GM21447 (cell line): ENCODE results near the gene TOP2B.

ENCODE experiments used
- ATAC-seq: cut with Tn5 transposase; IDR thresholded peaks from one replicate; pipeline ENCODE4 v1.9.1; 2021; ENCODE audit not compliant: unreplicated experiment

Gene TOP2B

GRCh38 chr3:25564075-25564474 is 100.6 kb downstream of the TOP2B start:
- ATAC-seq = no peak

DNA sequence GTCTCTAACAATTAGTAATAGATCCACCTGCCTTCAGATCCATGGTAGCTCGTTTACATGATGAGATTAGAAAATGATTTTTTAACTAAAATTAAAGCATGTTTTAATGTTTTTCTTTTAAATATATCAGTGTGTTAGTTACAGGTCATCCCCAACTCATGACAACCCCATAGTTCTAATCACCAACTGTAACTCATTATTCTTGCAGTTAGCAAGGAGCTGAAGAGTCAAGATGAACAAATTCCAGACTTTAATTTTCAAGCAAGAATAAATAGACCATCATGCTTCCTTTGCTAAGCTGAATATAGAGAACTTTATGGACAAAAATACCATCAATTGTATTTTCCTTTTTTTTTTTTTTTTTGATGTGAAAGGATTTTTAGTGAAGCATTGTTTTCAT is 101.1 kb downstream of the TOP2B start:
- ATAC-seq = no peak

DNA sequence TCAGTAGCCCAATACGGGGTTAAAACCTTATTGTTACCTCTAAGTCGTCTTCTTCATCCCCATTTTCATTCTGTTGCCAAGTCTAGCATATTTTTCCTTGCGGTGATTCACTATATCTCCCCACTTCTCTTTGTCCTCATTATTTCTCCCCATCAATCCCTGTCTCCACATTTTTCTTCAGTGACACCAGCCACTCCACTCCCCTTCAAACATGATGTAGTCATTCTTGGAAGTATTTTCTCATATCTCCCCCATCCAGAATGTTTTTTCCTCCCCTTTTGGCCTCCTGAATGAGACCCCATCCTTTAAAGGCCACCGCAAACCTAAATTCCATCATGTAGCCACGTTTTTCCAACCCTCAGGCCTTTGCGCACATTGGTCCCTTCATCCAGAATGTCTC is 105.9 kb downstream of the TOP2B start:
- ATAC-seq = no peak

- no peak for ATAC-seq
Measured at GRCh38 chr3:25558121-25558520, 106.6 kb downstream of the TOP2B start.

DNA sequence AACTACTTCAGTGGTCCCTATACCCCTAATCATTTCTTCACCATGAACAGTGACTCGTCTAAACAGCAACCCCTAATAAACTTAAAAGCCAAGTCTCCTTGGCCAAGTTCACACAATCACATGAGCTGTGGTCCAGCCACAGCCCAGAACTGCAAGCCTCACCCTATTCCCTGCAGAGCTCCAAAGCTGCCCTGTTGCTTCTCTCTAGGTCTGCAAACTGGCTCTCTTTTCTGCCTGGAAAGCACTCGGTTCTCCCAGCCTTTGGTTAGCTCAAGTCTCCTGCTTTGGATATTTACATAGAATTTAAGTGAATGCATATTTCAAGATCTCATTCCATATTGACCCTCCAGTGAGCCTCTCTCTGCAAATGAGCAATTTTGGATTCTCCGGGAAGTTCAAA is 107.0 kb downstream of the TOP2B start:
- no peak for ATAC-seq

GRCh38 chr3:25556447-25556846 is 108.3 kb downstream of the TOP2B start:
- ATAC-seq = no peak

DNA sequence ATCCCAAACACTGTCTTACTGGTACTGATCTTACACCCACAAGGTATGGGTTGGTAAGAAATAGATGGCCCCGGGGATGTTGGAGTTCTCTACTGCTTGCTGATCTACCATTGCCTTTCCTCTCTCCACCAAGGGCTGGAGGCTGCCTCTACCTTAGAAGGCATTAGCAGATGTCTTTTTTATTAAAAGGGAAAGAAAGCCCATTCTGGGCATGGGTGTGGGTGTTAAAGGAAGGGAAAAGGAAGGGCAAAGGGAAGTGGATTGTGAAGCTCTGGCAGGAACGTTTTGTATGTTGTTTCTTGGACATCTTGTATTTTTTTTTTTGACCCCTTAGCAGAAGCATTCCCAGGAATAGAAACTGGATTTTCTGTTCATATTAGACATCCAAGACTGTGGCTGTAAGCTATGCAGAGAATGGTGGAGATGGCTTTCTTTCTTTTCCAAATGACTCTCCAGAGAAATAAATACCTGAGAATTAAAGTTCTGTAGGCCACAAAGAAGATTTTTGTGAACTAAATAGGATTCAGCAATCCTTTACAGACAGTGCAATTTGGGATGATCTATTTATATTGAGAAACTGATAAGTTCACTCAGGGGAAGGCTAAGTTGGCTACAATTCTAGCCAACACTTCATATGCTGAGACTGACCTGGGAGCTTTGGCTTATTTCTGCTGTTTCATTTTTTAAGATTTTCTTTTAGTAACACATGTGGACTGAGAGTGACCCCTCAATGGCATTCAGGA is 108.8 kb downstream of the TOP2B start:
- no peak for ATAC-seq

DNA sequence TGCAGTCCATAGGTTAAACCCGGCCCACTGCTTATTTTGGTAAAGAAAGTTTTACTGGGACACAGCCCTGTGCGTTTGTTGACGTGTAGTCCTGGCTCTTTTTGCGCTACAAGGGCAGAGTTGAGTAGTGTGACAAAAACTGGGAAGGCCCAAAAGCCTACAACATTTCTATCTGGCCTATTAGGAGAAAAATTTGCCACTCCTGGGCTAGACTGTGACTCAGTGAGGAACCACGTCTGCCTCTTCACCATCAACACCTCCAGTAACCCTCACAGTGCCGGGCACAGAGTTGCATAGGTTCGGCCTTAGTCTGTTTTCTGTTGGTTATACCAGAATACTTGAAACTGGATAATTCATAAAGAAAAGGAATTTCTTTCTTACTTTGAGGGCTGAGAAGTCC is 110.3 kb downstream of the TOP2B start:
- no peak for ATAC-seq

- no peak for ATAC-seq
Measured at GRCh38 chr3:25552251-25552650, 112.5 kb downstream of the TOP2B start.

- no peak for ATAC-seq
Measured at GRCh38 chr3:25548836-25549235, 115.9 kb downstream of the TOP2B start.

DNA sequence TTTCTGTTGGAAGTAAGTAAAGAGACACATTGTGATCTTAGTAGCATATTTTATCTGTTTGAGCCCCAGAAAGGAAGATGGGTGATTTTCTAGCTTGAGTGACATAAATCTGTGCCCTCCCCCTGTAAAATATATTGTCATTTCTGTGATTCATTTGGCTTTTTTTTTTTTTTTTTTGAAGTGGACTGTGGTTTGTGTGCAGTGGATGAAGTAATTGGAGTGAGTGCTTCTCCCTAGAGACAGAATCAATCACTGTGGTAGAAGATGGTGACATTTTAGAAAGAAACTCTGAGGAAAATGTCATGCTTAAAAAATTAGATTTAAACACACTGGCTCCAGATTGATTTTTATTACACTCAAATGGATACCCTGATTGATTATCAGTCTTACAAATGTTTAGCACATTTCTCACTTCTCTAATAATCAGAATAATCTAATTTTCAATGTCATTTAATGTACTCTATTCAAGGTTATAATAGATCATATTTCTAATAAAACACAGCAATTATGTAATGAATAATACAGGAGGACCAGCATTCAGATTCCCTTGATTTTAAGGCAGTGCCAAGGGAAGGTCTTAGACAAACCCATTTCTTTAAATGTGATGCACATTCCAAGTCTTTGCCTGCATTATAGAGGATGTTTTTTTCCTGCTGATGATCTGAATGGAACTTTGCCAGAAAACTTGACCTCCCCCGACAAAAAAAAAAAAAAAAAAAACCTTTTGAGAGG is 116.6 kb downstream of the TOP2B start:
- no peak for ATAC-seq
